Bronchial epithelial cell (primary cell): ENCODE data around the gene YIPF2. TPM values are rescaled to one million over a fixed set of nuclear protein-coding genes. Genes with fewer than 3 reads are reported as not detected.

Experiments used
- DNase-seq: peaks from one replicate; pipeline ENCODE4 v3.0.0-alpha.2; 2010; ENCODE audit warnings: low read depth
- FAIRE-seq: peaks from 2 replicates; lab custom pipeline; 2011; peaks lifted over from hg19 to GRCh38; lab: Jason Lieb, UNC
- H3K27me3 ChIP-seq: 2 replicates; pipeline ENCODE4 v1.5.1; 2011; ENCODE audit warnings: low read length; ENCODE audit not compliant: control insufficient read depth, insufficient read depth
- H3K36me3 ChIP-seq: 2 replicates; pipeline ENCODE4 v1.5.1; 2011; ENCODE audit warnings: low read length; ENCODE audit not compliant: control insufficient read depth, insufficient read depth
- H3K4me3 ChIP-seq: 2 replicates; pipeline ENCODE4 v1.5.1; 2011; ENCODE audit warnings: mild to moderate bottlenecking, low read depth, low read length, control low read depth
- total RNA-seq: library from RNA; depleted of rRNA; stranded (reverse); fragments of >200 nt; gene quantifications from 2 replicates; pipeline ENCODE4 v1.2.1, GENCODE V29; 2014
- TF ChIP-seq, protein P1 (sequence below): IDR thresholded peaks from 2 replicates; pipeline ENCODE4 v1.5.1; 2011; ENCODE audit warnings: mild to moderate bottlenecking, moderate library complexity, low read length, control low read depth, inconsistent platforms; ENCODE audit not compliant: insufficient read depth, severe bottlenecking

YIPF2 gene
- total RNA-seq, 1 donor from 2014 or later = 144 TPM

DNA sequence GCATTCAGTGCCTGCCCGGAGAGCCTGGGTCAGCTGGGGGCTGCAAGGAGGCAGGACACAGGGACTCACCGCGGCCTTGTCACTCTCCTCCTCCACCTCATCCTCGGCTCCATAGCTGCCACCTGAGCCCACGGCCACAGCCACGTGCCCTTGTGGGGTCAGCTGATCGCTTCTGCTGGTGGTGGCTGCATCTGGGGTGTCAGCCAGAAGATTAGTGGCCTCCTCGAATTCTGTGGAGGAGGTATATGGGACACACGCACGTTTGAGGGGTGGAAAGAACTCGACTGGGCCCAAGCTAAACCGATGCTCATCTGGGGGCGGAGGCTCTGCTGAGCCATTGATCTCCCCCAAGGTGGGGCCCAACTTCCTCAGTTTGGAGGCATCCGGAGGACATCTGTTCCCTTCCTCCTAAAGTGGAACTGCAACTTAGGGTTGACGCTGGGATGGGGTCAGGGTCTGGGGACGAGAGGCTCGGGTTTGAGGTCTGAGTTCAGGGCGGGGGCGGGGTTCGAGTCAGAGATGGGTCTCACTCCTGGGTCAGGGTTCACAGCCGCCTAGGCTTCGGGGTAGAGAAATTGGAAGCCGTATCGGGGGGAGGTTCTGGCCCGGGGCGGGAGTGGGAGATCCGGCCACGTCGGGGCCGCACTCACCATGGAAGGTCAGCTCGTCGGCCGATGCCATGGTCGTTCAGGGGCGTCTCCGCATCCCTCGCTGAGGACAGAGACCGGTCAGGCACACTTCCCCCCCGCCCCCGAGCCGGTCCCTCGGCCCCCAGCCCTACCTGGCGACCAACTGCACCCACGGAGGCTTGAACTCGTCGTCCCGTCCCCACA is 493 bp downstream of the YIPF2 start:
- TF ChIP-seq, protein P1, sequence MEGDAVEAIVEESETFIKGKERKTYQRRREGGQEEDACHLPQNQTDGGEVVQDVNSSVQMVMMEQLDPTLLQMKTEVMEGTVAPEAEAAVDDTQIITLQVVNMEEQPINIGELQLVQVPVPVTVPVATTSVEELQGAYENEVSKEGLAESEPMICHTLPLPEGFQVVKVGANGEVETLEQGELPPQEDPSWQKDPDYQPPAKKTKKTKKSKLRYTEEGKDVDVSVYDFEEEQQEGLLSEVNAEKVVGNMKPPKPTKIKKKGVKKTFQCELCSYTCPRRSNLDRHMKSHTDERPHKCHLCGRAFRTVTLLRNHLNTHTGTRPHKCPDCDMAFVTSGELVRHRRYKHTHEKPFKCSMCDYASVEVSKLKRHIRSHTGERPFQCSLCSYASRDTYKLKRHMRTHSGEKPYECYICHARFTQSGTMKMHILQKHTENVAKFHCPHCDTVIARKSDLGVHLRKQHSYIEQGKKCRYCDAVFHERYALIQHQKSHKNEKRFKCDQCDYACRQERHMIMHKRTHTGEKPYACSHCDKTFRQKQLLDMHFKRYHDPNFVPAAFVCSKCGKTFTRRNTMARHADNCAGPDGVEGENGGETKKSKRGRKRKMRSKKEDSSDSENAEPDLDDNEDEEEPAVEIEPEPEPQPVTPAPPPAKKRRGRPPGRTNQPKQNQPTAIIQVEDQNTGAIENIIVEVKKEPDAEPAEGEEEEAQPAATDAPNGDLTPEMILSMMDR = no peak
- H3K36me3 ChIP-seq = peaks cover 18% of the 10 kb centered on the region
- no peak for FAIRE-seq
- DNase-seq = no peak
- H3K27me3 ChIP-seq = no peaks in the 10 kb centered on the region
- H3K4me3 ChIP-seq = peak overlapping the region; percentile 95

DNA sequence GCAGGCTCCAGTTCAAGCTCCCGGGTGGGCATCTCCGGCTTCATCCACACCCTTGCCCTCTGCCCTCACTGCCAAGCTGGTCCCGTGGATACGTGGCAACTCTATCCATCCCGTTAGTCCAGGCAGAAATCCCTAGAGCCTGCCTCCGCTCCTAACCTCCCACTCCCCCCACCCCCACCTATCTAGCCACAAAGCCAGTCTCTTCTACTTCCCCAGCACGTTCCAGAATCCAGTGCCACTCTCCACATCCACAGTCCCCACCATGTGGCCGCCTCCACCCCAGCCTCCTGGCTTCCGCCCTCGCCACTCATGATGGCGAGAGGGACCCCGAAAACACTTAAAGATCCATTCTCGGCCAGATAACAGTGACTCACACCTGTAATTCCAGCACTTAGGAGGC is 3.8 kb downstream of the YIPF2 start:
- TF ChIP-seq, protein P1 = no peak
- peaks cover 23% of the 10 kb centered on the region for H3K36me3 ChIP-seq
- H3K4me3 ChIP-seq = no peak overlapping the region
- DNase-seq = no peak
- FAIRE-seq = no peak
- H3K27me3 ChIP-seq = no peaks in the 10 kb centered on the region

DNA sequence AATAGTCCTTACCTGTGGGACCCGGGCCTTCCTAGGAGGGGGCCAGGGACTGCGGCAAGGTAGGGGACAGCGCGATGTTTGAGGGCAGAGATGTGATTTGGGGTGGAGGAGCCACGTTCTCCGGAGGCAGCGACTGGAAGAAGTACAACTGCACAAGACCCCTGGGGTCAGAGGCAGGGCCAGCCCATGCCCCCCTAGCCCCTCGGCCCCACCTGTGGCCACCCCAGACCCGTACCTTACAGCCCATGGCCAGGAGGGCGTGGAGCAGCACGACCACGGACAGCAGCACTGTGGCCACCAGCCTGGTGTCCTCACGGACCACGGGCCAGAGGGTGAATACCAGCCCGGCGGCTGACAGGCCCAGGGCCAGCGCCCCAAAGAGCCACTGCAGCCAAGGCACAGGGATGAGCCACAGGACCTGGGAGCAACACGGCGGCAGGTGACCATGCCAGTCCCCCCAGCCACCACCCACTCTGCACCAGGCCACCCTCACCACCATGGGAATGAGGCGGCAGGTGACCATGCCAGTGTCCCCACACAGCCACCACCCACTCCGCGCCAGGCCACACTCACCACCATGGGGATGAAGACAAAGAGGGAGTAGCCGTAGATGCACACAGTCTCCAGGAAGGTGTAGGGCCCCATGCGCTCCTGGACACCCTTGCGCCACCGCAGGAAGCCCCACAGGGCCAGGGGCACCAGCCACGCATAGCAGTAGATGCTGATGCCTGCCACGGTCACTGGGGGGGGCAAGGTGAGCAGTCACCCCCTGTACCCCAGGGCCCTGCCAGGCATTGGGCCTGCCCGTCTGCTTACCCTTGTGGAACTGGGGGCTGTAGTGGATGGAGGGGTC is 5.0 kb downstream of the YIPF2 start:
- Histone ChIP-seq H3K36me3 (peaks cover 27% of the 10 kb centered on the region), H3K27me3 (no peaks in the 10 kb centered on the region), H3K4me3 (no peak overlapping the region)
- TF ChIP-seq, protein P1 = no peak
- FAIRE-seq = no peak
- DNase-seq = no peak

DNA sequence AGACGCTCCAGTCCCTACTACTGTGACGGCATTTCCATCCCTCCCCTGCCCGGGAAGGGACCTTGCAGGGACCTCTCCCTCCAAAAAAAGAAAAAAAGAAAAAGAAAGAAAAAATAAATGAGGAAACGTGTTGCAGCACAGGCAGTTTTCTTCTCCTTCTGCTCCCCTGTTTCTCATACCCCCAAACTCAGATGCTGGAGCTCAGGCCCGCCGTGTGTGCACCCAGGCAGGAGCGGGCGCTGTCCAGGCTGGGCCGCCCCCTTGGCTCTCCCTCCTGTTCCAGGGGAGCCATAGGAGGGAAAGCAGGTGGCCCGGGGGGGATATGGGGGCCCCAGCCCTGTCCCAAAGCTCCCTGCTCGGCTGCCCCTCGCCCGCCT is 5.8 kb downstream of the YIPF2 start:
- TF ChIP-seq, protein P1 = no peak
- Histone ChIP-seq H3K36me3 (peaks cover 27% of the 10 kb centered on the region), H3K27me3 (no peaks in the 10 kb centered on the region), H3K4me3 (no peak overlapping the region)
- DNase-seq (no peak), FAIRE-seq (no peak)

DNA sequence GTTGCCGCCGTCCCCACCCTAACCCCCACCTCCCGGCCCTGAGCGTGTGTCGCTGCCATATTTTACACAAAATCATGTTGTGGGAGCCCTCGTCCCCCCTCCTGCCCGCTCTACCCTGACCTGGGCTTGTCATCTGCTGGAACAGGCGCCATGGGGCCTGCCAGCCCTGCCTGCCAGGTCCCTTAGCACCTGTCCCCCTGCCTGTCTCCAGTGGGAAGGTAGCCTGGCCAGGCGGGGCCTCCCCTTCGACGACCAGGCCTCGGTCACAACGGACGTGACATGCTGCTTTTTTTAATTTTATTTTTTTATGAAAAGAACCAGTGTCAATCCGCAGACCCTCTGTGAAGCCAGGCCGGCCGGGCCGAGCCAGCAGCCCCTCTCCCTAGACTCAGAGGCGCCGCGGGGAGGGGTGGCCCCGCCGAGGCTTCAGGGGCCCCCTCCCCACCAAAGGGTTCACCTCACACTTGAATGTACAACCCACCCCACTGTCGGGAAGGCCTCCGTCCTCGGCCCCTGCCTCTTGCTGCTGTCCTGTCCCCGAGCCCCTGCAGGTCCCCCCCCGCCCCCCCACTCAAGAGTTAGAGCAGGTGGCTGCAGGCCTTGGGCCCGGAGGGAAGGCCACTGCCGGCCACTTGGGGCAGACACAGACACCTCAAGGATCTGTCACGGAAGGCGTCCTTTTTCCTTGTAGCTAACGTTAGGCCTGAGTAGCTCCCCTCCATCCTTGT is 6.4 kb downstream of the YIPF2 start:
- TF ChIP-seq, protein P1 = no peak
- FAIRE-seq (no peak), DNase-seq (no peak)

More for the DNA sequence above, 6.4 kb downstream of the YIPF2 start:
- Histone ChIP-seq H3K27me3 (no peaks in the 10 kb centered on the region), H3K36me3 (peaks cover 25% of the 10 kb centered on the region), H3K4me3 (no peak overlapping the region)
